ENCODE measurements around the gene MMP11. TPM values are rescaled to one million over a fixed set of nuclear protein-coding genes. Genes with fewer than 3 reads are reported as not detected.

Gene MMP11
- total and polyA plus RNA-seq, 9 donors, result 1.4 to 59.7 (median 11.4) TPM

- DNase-seq, result no peak
- no peak overlapping the region for H3K4me3 ChIP-seq
- TF ChIP-seq CTCF (IDR thresholded peaks at IDR 0.05) (no peak), POLR2A (IDR thresholded peaks at IDR 0.05) (no peak), EP300 (IDR thresholded peaks at IDR 0.05) (no peak)
- H3K4me1 ChIP-seq (ENCODE audit: insufficient read depth), result peaks cover 2% of the 10 kb centered on the region
- WGBS, 3 donors, result 83 to 96% (median 88%) methylated on average over 2 of the region's 2 CpGs
- H3K27ac ChIP-seq, result no peak overlapping the region
- no peaks in the 10 kb centered on the region for H3K27me3 ChIP-seq
- no peaks in the 10 kb centered on the region for H3K9me3 ChIP-seq
- intact Hi-C loops (cut with DNase I), result no loop called here
- no peaks in the 10 kb centered on the region for H3K36me3 ChIP-seq
These were observed 45.9 kb downstream of the MMP11 start for GRCh38 chr22:23818541-23818940.

GRCh38 chr22:23820748-23821211 lies 48.1 kb downstream of the MMP11 start:
- no peaks in the 10 kb centered on the region for H3K36me3 ChIP-seq
- TF ChIP-seq CTCF (IDR thresholded peaks at IDR 0.05) (no peak), POLR2A (IDR thresholded peaks at IDR 0.05) (no peak), EP300 (IDR thresholded peaks at IDR 0.05) (no peak)
- intact Hi-C loops (cut with DNase I), result no loop called here
- H3K4me1 ChIP-seq (ENCODE audit: insufficient read depth), result peaks cover 2% of the 10 kb centered on the region
- no peaks in the 10 kb centered on the region for H3K27me3 ChIP-seq
- 27 to 37% (median 35%) methylated on average over 4 of the region's 4 CpGs for WGBS, 3 donors
- H3K9me3 ChIP-seq, result no peaks in the 10 kb centered on the region
- no peak overlapping the region for H3K27ac ChIP-seq
- DNase-seq, result no peak
- H3K4me3 ChIP-seq, result no peak overlapping the region

GRCh38 chr22:23822101-23822671 lies 49.5 kb downstream of the MMP11 start:
- Histone ChIP-seq H3K27me3 (no peaks in the 10 kb centered on the region), H3K36me3 (no peaks in the 10 kb centered on the region), H3K4me3 (no peak overlapping the region), H3K9me3 (no peaks in the 10 kb centered on the region), H3K27ac (no peak overlapping the region), H3K4me1 (ENCODE audit: insufficient read depth) (peaks cover 2% of the 10 kb centered on the region)
- no peak for TF ChIP-seq POLR2A (IDR thresholded peaks at IDR 0.05)
- TF ChIP-seq EP300 (IDR thresholded peaks at IDR 0.05), result no peak
- TF ChIP-seq CTCF (IDR thresholded peaks at IDR 0.05), result no peak
- DNase-seq, result no peak
- 65 to 73% (median 71%) methylated on average over 5 to 6 of the region's 6 CpGs for WGBS, 3 donors
- intact Hi-C loops (cut with DNase I), result no loop called here

- intact Hi-C loops (cut with DNase I), result no loop called here
- Histone ChIP-seq H3K4me1 (ENCODE audit: insufficient read depth) (peaks cover 2% of the 10 kb centered on the region), H3K27ac (no peak overlapping the region), H3K36me3 (no peaks in the 10 kb centered on the region), H3K9me3 (no peaks in the 10 kb centered on the region), H3K27me3 (no peaks in the 10 kb centered on the region), H3K4me3 (no peak overlapping the region)
- peak in 1 of 5 donors; percentile 24 for DNase-seq
- TF ChIP-seq EP300 (IDR thresholded peaks at IDR 0.05), result no peak
- TF ChIP-seq CTCF (IDR thresholded peaks at IDR 0.05), result no peak
- no peak for TF ChIP-seq POLR2A (IDR thresholded peaks at IDR 0.05)
- 54 to 68% (median 58%) methylated on average over 14 of the region's 14 CpGs for WGBS, 3 donors
These were observed 50.7 kb downstream of the MMP11 start for GRCh38 chr22:23823331-23823791.

Measured in ovary (tissue), 9 donors.